MM.1S (cell line): Measurements from ENCODE around the gene LPCAT1.

Source experiments
- CTCF ChIP-seq: fragments of 300-600 bp; sonication (generic); IDR thresholded peaks from 2 replicates; pipeline ENCODE4 v1.5.1; 2016; ENCODE audit warnings: antibody characterized with exemption, low read length, mixed read lengths
- EZH2 ChIP-seq: fragments of 300-600 bp; sonication (generic); optimal IDR thresholded peaks from 2 replicates; pipeline ENCODE3; 2017; ENCODE audit warnings: low read depth, mild to moderate bottlenecking, antibody characterized with exemption, low read length, mixed read lengths
- EZH2phosphoT487 ChIP-seq: fragments of 300-600 bp; sonication (generic); IDR thresholded peaks from 2 replicates; pipeline ENCODE4 v1.6.1; 2018; ENCODE audit warnings: antibody characterized with exemption, low read length

GRCh38 chr5:1421521-1422341 lies 102.0 kb downstream of the LPCAT1 start:
- no peak for TF ChIP-seq CTCF
- no peak for TF ChIP-seq EZH2
- no peak for TF ChIP-seq EZH2phosphoT487
